HEK293 (cell line): ENCODE data around the gene GGA3.

Source experiments
- CTCF ChIA-PET: fragments of 350-600 bp; formaldehyde crosslinking; extraction: SDS; loops from one replicate; lab custom pipeline; 2021; ENCODE audit warnings: antibody characterized with exemption; lab: Yijun Ruan, JAX
- POLR2A ChIA-PET: fragments of 300-600 bp; formaldehyde crosslinking; extraction: SDS; loops from one replicate; lab custom pipeline; 2020; ENCODE audit warnings: antibody characterized with exemption, inconsistent platforms; lab: Yijun Ruan, JAX
- H3K27ac ChIP-seq: fragments of 200-500 bp; sonication (Bioruptor generic); 2 replicates; pipeline ENCODE4 v1.5.1; 2014; ENCODE audit warnings: low read depth, low read length, control low read depth, inconsistent platforms; ENCODE audit errors: extremely low read depth
- H3K36me3 ChIP-seq, 2 experiments: fragments of 200-500 bp in 1 of 2; sonication (Bioruptor generic) in 1 of 2; 1 replicate in 1 of 2; 2 replicates in 1 of 2; pipeline ENCODE4 v1.5.1; 2014 to 2017; ENCODE audit warnings: inconsistent platforms in 2 of 2, low read length in 2 of 2; ENCODE audit not compliant: control insufficient read depth in 2 of 2, insufficient read depth in 1 of 2
- H3K4me1 ChIP-seq: fragments of 200-500 bp; sonication (Bioruptor generic); 2 replicates; pipeline ENCODE4 v1.5.1; 2014; ENCODE audit warnings: mild to moderate bottlenecking, low read length, inconsistent platforms; ENCODE audit not compliant: control insufficient read depth, insufficient read depth
- H3K4me3 ChIP-seq: 2 replicates; pipeline ENCODE4 v1.5.1; 2011; ENCODE audit warnings: low read depth, mild to moderate bottlenecking, control low read depth, low read length, moderate library complexity
- H3K9me3 ChIP-seq: fragments of 200-500 bp; sonication (Bioruptor generic); 2 replicates; pipeline ENCODE4 v1.5.1; 2014; ENCODE audit warnings: low read depth, low read length, inconsistent platforms; ENCODE audit not compliant: control insufficient read depth, insufficient read depth
- GLIS1 ChIP-seq: fragments of 450-650 bp; formaldehyde crosslinking; IDR thresholded peaks from 2 replicates; pipeline ENCODE4 v1.5.1; 2016; ENCODE audit warnings: missing biosample characterization, missing genetic modification characterization
- GLIS2 ChIP-seq: fragments of 450-650 bp; formaldehyde crosslinking; IDR thresholded peaks from 2 replicates; pipeline ENCODE4 v1.5.1; 2016; ENCODE audit warnings: missing biosample characterization, missing genetic modification characterization
- HIC1 ChIP-seq: fragments of 450-650 bp; formaldehyde crosslinking; IDR thresholded peaks from 2 replicates; pipeline ENCODE4 v1.5.1; 2016; ENCODE audit warnings: missing biosample characterization, missing genetic modification characterization
- IKZF3 ChIP-seq: fragments of 450-650 bp; IDR thresholded peaks from 2 replicates; pipeline ENCODE4 v1.5.0; 2018; ENCODE audit warnings: missing biosample characterization, mild to moderate bottlenecking, missing genetic modification characterization, moderate library complexity
- KLF8 ChIP-seq: fragments of 450-650 bp; formaldehyde crosslinking; IDR thresholded peaks from 2 replicates; pipeline ENCODE4 v1.5.1; 2016; ENCODE audit warnings: missing biosample characterization, missing genetic modification characterization
- MYNN ChIP-seq: fragments of 450-650 bp; formaldehyde crosslinking; IDR thresholded peaks from 2 replicates; pipeline ENCODE4 v1.5.1; 2016; ENCODE audit warnings: missing biosample characterization, missing genetic modification characterization, borderline replicate concordance
- PRDM10 ChIP-seq: fragments of 450-650 bp; formaldehyde crosslinking; IDR thresholded peaks from 2 replicates; pipeline ENCODE4 v1.5.1; 2016; ENCODE audit warnings: missing biosample characterization, missing genetic modification characterization
- SCRT1 ChIP-seq: fragments of 450-650 bp; formaldehyde crosslinking; IDR thresholded peaks from 2 replicates; pipeline ENCODE4 v1.5.1; 2016; ENCODE audit warnings: missing biosample characterization, missing genetic modification characterization, borderline replicate concordance
- SETDB1 ChIP-seq: IDR thresholded peaks from one replicate; pipeline ENCODE4 v1.6.1; 2017; ENCODE audit warnings: mild to moderate bottlenecking, low read length, moderate library complexity, mixed read lengths; ENCODE audit not compliant: insufficient read length
- WT1 ChIP-seq: fragments of 450-650 bp; formaldehyde crosslinking; IDR thresholded peaks from 2 replicates; pipeline ENCODE4 v1.5.1; 2016; ENCODE audit warnings: missing biosample characterization, missing genetic modification characterization
- ZBTB11 ChIP-seq: fragments of 450-650 bp; formaldehyde crosslinking; conservative IDR thresholded peaks from 2 replicates; pipeline ENCODE4 v1.5.1; 2016; ENCODE audit warnings: low read depth, missing biosample characterization, missing genetic modification characterization
- ZBTB48 ChIP-seq: fragments of 450-650 bp; formaldehyde crosslinking; IDR thresholded peaks from 2 replicates; pipeline ENCODE4 v1.5.1; 2016; ENCODE audit warnings: missing biosample characterization, missing genetic modification characterization
- ZIC2 ChIP-seq: fragments of 450-650 bp; formaldehyde crosslinking; IDR thresholded peaks from 2 replicates; pipeline ENCODE4 v1.5.1; 2016; ENCODE audit warnings: missing biosample characterization, missing genetic modification characterization
- ZNF24 ChIP-seq: fragments of 450-650 bp; formaldehyde crosslinking; IDR thresholded peaks from 2 replicates; pipeline ENCODE4 v1.5.1; 2016; ENCODE audit warnings: missing biosample characterization, missing genetic modification characterization
- ZNF354C ChIP-seq: fragments of 450-650 bp; formaldehyde crosslinking; IDR thresholded peaks from 2 replicates; pipeline ENCODE4 v1.5.1; 2016; ENCODE audit warnings: missing biosample characterization, missing genetic modification characterization, low read depth, borderline replicate concordance
- ZNF366 ChIP-seq: fragments of 450-650 bp; formaldehyde crosslinking; conservative IDR thresholded peaks from 2 replicates; pipeline ENCODE4 v1.5.1; 2016; ENCODE audit warnings: missing biosample characterization, missing genetic modification characterization
- ZNF391 ChIP-seq: fragments of 450-650 bp; formaldehyde crosslinking; IDR thresholded peaks from 2 replicates; pipeline ENCODE4 v1.5.1; 2016; ENCODE audit warnings: low read depth, missing biosample characterization, missing genetic modification characterization, borderline replicate concordance
- ZNF398 ChIP-seq: fragments of 450-650 bp; formaldehyde crosslinking; IDR thresholded peaks from 2 replicates; pipeline ENCODE4 v1.5.1; 2017; ENCODE audit warnings: missing biosample characterization, missing genetic modification characterization
- ZNF404 ChIP-seq: fragments of 450-650 bp; formaldehyde crosslinking; IDR thresholded peaks from 2 replicates; pipeline ENCODE4 v1.5.1; 2017; ENCODE audit warnings: missing biosample characterization, missing genetic modification characterization
- ZNF600 ChIP-seq: fragments of 450-650 bp; formaldehyde crosslinking; IDR thresholded peaks from 2 replicates; pipeline ENCODE4 v1.5.1; 2016; ENCODE audit warnings: missing biosample characterization, missing genetic modification characterization
- ZNF747 ChIP-seq: fragments of 450-650 bp; formaldehyde crosslinking; IDR thresholded peaks from 2 replicates; pipeline ENCODE4 v1.5.1; 2016; ENCODE audit warnings: missing biosample characterization, missing genetic modification characterization
- ZNF776 ChIP-seq: fragments of 450-650 bp; formaldehyde crosslinking; IDR thresholded peaks from 2 replicates; pipeline ENCODE4 v1.5.0; 2017; ENCODE audit warnings: missing biosample characterization, missing genetic modification characterization, borderline replicate concordance
- ZSCAN5A ChIP-seq: fragments of 450-650 bp; formaldehyde crosslinking; IDR thresholded peaks from 2 replicates; pipeline ENCODE4 v1.5.1; 2016; ENCODE audit warnings: missing biosample characterization, missing genetic modification characterization

GGA3 gene

GRCh38 chr17:75289115-75289831 is 27.9 kb upstream of the GGA3 start, which contains the start of gene SLC25A19 (continued):
- TF ChIP-seq SCRT1 (no peak), MYNN (tag by site-specific recombination) (no peak), ZNF747 (no peak), ZNF776 (no peak), ZNF391 (peak; percentile 63; the same call in 1 of the 2 replicates), ZNF404 (no peak), ZNF24 (tag by site-specific recombination) (peak; percentile 57), WT1 (tag by site-specific recombination) (peak; percentile 34; the same call in 1 of the 2 replicates)

- peak overlapping the region; percentile 79 for H3K4me3 ChIP-seq
- POLR2A ChIA-PET, result interaction anchor here (0.6 to 2.7 kb wide), 47 partner anchors 8 to 567 kb away, joined by 3 to 111 read pairs (median 5); partner anchors contain the start of genes ARMC7, CDR2L, FDXR and GGA3
- TF ChIP-seq ZNF600 (peak; percentile 91), KLF8 (0 out of 2 replicates have a peak, but pooled peaks have one; percentile 62), ZNF776 (no peak), ZNF391 (no peak), ZNF366 (peak; percentile 39), HIC1 (tag by site-specific recombination) (peak; percentile 69), PRDM10 (tag by site-specific recombination) (no peak), ZNF398 (peak; percentile 42; the same call in 1 of the 2 replicates), ZNF354C (tag by site-specific recombination) (no peak), IKZF3 (tag by site-specific recombination) (0 out of 2 replicates have a peak, but pooled peaks have one; percentile 34), ZSCAN5A (tag by site-specific recombination) (no peak), ZBTB48 (tag by site-specific recombination) (peak; percentile 80; the same call in 1 of the 2 replicates), ZIC2 (tag by site-specific recombination) (peak; percentile 49), SETDB1 (no peak), ZBTB11 (no peak), GLIS2 (tag by site-specific recombination) (peak; percentile 50; the same call in 1 of the 2 replicates), GLIS1 (tag by site-specific recombination) (peak; percentile 60)
Measured at GRCh38 chr17:75288770-75289114, 27.3 kb upstream of the GGA3 start.

More at GRCh38 chr17:75288770-75289114, 27.3 kb upstream of the GGA3 start:
- Histone ChIP-seq H3K36me3 (peaks cover 11 to 22% of the 10 kb centered on the region in 2 experiments), H3K9me3 (no peaks in the 10 kb centered on the region), H3K27ac (peak overlapping the region; percentile 79), H3K4me1 (peaks cover 4% of the 10 kb centered on the region; the same call in 1 of the 2 replicates)
- CTCF ChIA-PET, result interaction anchor here (0.6 to 2.2 kb wide), 17 partner anchors 9 to 136 kb away, joined by 3 to 22 read pairs (median 5); partner anchors contain the start of genes MIF4GD and MRPS7
